Activated T-helper 1 cell treated with anti-CD3 and anti-CD28 coated beads, Interleukin-12 subunit alpha, Interleukin-12 subunit beta, Interleukin-2, Interleukin-4 antibody, amounts not matched to agents 30 ng/mL and 10 ng/mL and 1 ng/mL, durations not matched to agents 14 hours and 24 hours and 36 hours (primary cell): Measurements from ENCODE around the gene R3HDM4. TPM values are rescaled to one million over a fixed set of nuclear protein-coding genes. Genes with fewer than 3 reads are reported as not detected.

ENCODE experiments used
- DNase-seq: peaks from one replicate; pipeline ENCODE4 v3.0.0; 2021; ENCODE audit warnings: low spot score
- H3K27ac Mint-ChIP-seq: one replicate; pipeline ENCODE4 v1.8.0; 2021; ENCODE audit warnings: mild to moderate bottlenecking, mixed read lengths
- H3K27me3 Mint-ChIP-seq: one replicate; pipeline ENCODE4 v1.8.0; 2022; ENCODE audit warnings: mild to moderate bottlenecking, moderate library complexity, mixed read lengths; ENCODE audit not compliant: insufficient read depth
- H3K36me3 Mint-ChIP-seq: one replicate; pipeline ENCODE4 v1.8.0; 2021; ENCODE audit warnings: low read depth, mixed read lengths
- H3K4me1 Mint-ChIP-seq: one replicate; pipeline ENCODE4 v1.8.0; 2021; ENCODE audit warnings: low read depth, mixed read lengths
- H3K4me3 Mint-ChIP-seq: one replicate; pipeline ENCODE4 v1.8.0; 2021; ENCODE audit warnings: mild to moderate bottlenecking, moderate library complexity, mixed read lengths
- H3K9me3 Mint-ChIP-seq: one replicate; pipeline ENCODE4 v1.8.0; 2021; ENCODE audit warnings: mixed read lengths
- intact Hi-C: fragments of 100-400 bp; cut with micrococcal nuclease; formaldehyde crosslinking; loops from one replicate; pipeline ENCODE4 v1.15.1; 2024
- total RNA-seq: library from RNA; stranded (reverse); gene quantifications from 2 replicates; pipeline ENCODE4 v1.2.3, GENCODE V29; 2022

Gene R3HDM4
- total RNA-seq, 1 donor from 2014 or later, result 94.3 TPM

DNA sequence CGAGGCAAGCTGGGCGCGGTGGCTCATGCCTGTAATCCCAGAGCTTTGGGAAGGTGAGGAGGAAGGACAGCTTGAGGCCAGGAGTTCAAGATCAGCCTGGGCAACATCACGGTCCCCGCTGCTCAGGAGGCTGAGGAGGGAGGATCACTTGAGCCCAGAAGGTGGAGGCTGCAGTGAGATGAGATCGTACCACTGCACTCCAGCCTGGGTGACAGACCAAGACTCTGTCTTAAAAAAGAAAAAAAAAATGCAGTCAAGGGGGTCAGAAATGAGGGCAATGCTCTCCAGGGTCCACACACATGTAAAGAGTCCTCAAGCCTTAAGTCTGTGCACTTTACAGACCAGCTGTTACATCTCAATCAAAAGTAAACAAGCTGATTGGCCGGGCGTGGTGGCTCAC lies 8.5 kb downstream of the R3HDM4 start:
- Mint-ChIP-seq H3K9me3 (no peaks in the 10 kb centered on the region), H3K27ac (no peak overlapping the region), H3K4me1 (peaks cover 22% of the 10 kb centered on the region), H3K36me3 (peaks cover 11% of the 10 kb centered on the region), H3K4me3 (no peak overlapping the region), H3K27me3 (no peaks in the 10 kb centered on the region)
- intact Hi-C loops, result no loop called here
- no peak for DNase-seq

DNA sequence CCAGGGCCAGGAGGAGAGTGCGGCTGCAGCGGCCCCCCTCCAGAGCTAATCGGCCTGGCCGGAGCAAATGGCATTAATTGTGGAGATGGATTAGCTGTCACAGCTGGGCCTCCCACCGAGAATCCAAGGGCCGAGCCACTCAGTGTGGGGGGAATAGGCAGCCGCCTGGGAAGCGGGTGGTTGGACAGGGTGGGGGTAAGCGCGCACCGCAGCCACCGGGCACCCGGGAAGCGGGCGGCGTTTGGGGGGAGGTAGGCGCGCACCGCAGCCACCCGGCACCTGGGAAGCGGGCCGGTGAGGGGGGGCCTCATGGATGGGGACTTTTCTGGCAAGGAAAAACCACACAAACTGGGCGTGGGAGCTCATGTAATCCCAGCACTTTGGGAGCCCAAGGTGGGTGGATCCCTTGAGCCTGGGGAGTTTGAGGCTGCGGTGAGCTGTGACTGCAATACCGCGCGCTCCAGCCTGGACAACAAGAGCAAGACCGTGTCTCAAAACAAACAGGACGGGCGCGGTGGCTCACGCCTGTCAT lies 9.7 kb downstream of the R3HDM4 start:
- H3K4me3 Mint-ChIP-seq, result no peak overlapping the region
- no peak overlapping the region for H3K27ac Mint-ChIP-seq
- intact Hi-C loops, result no loop called here
- H3K36me3 Mint-ChIP-seq, result peaks cover 6% of the 10 kb centered on the region
- DNase-seq, result no peak
- no peaks in the 10 kb centered on the region for H3K27me3 Mint-ChIP-seq
- H3K9me3 Mint-ChIP-seq, result no peaks in the 10 kb centered on the region
- peaks cover 10% of the 10 kb centered on the region for H3K4me1 Mint-ChIP-seq

DNA sequence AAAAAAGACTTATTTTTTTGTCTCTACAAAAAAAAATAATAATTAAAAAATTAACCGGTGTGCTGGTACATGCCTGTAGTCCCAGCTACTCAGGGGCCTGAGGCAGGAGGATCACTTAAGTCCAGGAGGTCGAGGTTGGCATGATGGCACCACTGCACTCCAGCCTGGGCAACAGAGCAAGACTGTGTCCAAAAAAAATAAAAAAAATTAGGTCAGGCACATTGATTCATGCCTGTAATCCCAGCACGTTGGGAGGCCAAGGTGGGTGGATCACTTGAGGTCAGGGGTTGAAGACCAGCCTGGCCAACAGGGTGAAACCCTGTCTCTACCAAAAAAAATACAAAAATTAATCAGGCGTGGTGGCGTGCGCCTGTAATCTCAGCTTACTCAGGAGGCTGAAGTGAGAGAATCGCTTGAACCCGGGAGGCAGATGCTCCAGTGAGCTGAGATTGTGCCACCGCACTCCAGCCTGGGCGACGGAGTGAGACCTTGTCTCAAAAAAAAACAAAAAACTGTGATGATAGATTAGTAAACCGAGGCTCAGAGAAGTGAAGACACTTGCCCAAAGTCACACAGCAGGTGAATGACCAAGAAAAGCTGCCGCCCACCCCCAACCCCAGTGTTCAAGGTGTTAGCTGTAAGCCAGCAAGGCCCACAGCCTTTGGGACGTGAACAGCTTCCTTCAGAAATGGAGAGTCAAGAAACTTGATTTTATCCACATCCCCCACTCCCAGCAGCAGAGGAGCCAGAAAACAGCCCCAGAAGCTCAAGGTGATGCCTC lies 10.4 kb downstream of the R3HDM4 start:
- no peaks in the 10 kb centered on the region for H3K9me3 Mint-ChIP-seq
- H3K36me3 Mint-ChIP-seq, result peaks cover 6% of the 10 kb centered on the region
- intact Hi-C loops, result no loop called here
- no peak overlapping the region for H3K27ac Mint-ChIP-seq
- no peak for DNase-seq
- no peaks in the 10 kb centered on the region for H3K27me3 Mint-ChIP-seq
- no peak overlapping the region for H3K4me3 Mint-ChIP-seq
- peaks cover 10% of the 10 kb centered on the region for H3K4me1 Mint-ChIP-seq

DNA sequence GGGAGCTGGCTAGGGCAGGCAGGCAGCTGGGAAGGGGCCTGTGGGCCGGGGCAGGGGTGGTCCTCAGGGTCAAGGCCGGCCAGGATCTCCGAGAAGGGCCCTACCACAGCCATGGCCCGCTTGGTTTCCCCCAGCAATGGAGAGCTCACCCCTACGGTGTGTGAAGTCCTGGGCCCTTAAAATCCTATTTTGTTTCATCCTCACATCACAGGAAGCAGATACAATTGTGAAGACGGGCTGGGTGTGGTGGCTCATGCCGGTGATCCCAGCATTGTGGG lies 11.0 kb downstream of the R3HDM4 start:
- Mint-ChIP-seq H3K27me3 (no peaks in the 10 kb centered on the region), H3K9me3 (no peaks in the 10 kb centered on the region), H3K4me1 (peaks cover 8% of the 10 kb centered on the region), H3K4me3 (no peak overlapping the region), H3K27ac (no peak overlapping the region), H3K36me3 (peaks cover 6% of the 10 kb centered on the region)
- no peak for DNase-seq
- intact Hi-C loops, result no loop called here

DNA sequence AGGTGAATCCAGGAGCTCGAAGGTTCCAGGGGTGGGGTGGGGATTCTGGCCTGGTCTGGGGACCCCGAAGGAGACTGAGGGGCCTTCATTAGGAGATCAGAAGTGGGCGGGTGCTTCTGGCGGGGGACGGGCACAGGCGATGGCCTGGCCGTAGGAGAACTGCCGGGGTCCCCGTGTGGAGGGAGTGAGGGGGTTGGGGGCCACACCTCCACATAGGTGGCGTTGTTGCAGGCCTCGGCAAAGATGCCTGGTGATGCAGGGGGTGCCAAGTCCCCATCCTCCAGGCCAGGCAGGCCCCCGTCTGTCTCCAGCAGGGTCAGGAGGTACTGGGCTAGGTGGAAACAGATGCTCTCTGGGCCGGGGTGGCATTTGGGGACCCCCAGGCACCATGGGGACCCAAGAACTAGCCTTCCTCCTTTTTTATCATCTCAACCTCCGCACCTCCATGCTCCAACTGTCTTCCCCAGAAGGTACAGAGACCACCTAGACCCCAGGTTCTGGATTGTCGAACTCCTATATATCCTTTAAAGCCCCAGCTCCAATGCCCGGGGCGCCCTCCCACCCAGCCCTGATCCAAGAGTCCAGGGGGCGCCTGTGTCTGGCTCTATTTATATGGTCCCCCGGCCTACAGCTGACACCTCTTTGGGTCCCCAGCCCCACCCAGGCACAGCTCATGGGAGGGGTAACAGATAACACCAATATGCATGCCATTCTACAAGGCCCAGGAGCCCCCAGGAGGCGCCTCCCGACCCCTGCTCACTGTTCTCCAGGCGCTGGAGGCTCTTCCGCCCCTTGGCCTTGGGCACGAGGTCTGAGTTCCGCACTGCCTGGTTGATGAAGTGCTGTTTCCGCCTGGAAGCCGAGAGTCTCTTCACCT lies 11.6 kb downstream of the R3HDM4 start:
- Mint-ChIP-seq H3K27ac (no peak overlapping the region), H3K27me3 (no peaks in the 10 kb centered on the region), H3K9me3 (no peaks in the 10 kb centered on the region), H3K36me3 (peaks cover 6% of the 10 kb centered on the region), H3K4me3 (no peak overlapping the region), H3K4me1 (peaks cover 2% of the 10 kb centered on the region)
- no peak for DNase-seq
- intact Hi-C loops, result no loop called here

DNA sequence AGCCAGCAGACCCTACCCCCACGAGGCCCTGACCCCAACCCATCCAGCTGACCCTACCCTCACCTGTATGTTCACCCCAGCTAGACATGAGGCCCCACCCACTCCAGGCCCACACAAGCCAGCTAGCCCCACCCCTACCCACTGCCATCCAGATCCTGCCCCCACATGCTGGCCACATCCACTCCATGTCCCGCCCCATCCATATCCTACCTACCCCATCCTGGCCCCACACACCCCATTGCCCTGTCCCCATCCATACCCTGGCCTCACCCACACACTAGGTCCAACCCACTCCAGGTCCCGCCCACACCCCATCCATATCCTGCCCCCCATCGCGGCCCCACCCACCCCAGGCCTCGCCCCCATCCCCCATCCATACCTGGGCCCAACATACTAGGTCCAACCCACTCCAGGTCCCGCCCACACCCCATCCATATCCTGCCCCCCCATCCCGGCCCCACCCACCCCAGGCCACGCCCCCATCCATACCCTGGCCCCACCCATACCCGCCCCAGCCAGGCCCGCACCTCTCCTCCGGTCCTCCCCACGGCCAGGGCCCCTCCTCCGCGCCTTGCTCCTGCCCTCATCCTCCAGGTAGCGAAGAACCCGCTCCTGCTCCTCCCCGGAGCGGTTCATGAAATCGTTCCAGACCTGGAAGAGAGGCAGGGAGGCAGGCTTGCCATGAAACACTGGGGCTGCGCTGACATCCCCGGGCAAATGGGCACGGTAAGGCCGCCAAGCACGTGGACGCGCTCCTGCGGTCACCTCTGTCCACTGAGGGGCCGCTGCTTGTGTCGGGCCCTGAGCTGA lies 12.5 kb downstream of the R3HDM4 start:
- intact Hi-C loops, result no loop called here
- H3K27me3 Mint-ChIP-seq, result no peaks in the 10 kb centered on the region
- H3K36me3 Mint-ChIP-seq, result peaks cover 10% of the 10 kb centered on the region
- no peak for DNase-seq
- H3K9me3 Mint-ChIP-seq, result no peaks in the 10 kb centered on the region
- no peak overlapping the region for H3K4me3 Mint-ChIP-seq
- H3K27ac Mint-ChIP-seq, result no peak overlapping the region
- no peaks in the 10 kb centered on the region for H3K4me1 Mint-ChIP-seq

DNA sequence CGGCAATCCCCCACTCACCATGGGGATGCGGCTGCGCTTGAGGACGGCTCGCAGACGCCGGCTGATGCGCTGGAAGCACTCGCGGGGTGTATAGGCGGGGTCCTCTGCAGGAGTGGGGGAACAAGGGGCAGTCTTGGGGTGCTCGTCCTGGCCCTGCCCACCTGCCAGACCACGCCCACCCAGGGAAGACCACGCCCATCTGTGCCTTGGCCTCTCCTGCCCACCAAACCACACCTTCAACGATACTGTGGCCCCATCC lies 13.0 kb downstream of the R3HDM4 start:
- no peak overlapping the region for H3K4me3 Mint-ChIP-seq
- H3K27ac Mint-ChIP-seq, result no peak overlapping the region
- no peaks in the 10 kb centered on the region for H3K27me3 Mint-ChIP-seq
- no peaks in the 10 kb centered on the region for H3K9me3 Mint-ChIP-seq
- H3K4me1 Mint-ChIP-seq, result no peaks in the 10 kb centered on the region
- intact Hi-C loops, result no loop called here
- peaks cover 12% of the 10 kb centered on the region for H3K36me3 Mint-ChIP-seq
- DNase-seq, result no peak

DNA sequence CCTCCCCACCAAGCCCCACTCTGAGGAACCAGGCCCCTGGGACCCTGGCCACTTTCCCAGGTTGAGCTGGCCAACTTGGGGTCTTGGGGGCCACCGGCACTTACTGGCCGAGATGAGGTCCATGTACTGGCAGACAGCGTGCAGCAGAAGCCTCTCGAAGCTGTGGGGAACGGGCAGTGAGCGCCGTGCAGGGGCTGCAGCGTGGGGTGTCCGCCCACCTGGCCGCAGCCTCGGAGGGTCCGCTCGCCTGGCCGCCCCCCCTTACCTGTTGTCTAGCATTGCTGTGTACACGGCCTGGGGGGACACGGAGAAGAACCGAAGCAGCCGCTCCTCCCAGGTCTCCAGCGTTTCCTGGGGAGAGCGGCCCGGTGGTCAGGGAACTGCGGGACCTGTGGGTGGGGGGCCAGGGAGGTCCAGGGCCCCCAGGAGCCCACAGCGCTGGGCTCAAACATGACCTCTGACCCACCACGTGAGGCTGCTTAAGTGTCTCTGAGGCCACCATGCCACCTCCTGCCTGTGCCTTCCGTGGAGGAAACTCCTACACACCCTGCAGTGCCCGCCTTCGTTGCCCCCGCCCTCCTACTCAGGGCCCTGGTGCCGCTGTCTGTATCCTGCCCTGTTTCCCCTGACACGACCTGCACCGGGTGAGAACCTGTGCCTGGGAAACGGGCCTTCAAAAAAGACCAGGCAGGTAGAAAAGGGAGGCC lies 13.5 kb downstream of the R3HDM4 start:
- no peaks in the 10 kb centered on the region for H3K4me1 Mint-ChIP-seq
- no peak overlapping the region for H3K4me3 Mint-ChIP-seq
- intact Hi-C loops, result no loop called here

DNA sequence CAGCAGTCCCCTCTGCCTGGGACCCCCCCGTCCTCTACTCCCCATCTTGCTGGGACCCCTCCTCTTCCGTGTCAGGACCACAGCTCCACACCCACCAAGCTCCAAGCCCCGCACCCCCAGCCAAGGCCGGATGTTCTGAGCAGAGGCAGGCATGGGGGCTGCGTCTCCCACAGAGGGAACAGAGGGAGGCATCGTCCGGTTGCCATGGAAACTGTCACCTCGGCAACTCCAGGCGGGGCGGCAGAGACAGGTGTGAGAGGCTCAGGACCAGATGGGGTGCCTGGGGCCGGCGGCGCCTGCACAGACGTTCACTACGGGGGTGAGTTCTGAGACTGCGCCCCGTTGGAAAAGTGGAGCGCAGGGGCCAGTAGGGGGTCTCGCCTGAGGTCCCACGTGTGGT lies 14.4 kb downstream of the R3HDM4 start:
- no peak for DNase-seq
- intact Hi-C loops, result no loop called here
- Mint-ChIP-seq H3K4me3 (no peak overlapping the region), H3K9me3 (no peaks in the 10 kb centered on the region), H3K4me1 (peaks cover under 1% of the 10 kb centered on the region), H3K36me3 (peaks cover 7% of the 10 kb centered on the region), H3K27ac (no peak overlapping the region), H3K27me3 (no peaks in the 10 kb centered on the region)

More for the DNA sequence above, 13.5 kb downstream of the R3HDM4 start:
- Mint-ChIP-seq H3K9me3 (no peaks in the 10 kb centered on the region), H3K27ac (no peak overlapping the region), H3K27me3 (no peaks in the 10 kb centered on the region), H3K36me3 (peaks cover 12% of the 10 kb centered on the region)
- DNase-seq, result no peak

DNA sequence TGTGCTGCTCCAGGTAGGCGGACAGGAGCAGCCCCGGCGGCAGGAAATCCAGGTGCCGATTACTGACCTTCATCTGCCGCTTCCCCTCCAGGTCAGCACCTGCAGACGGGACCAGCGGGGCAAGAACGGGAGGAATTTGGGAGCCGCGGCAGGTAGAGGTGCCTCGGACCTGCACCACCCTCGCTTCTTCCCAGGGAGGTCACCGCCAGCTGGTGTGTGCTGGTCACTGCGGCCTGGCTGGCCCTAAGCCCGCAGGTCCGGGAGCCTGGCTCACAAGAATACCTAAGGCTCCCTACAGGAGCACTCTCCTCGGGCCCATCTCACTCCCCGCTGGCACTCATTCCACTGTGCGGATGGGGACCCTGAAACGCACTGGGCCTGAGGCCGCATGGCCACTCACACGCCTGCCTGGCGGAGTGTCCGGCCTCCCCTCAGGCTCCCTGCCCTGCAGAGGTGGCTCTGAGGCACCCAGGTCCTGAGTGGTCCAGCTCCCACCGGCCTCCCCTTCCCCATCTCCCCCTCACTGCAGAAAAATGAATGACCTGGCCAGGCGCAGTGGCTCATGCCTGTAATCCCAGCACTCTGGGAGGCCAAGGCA lies 15.5 kb downstream of the R3HDM4 start:
- H3K27ac Mint-ChIP-seq, result no peak overlapping the region
- H3K4me1 Mint-ChIP-seq, result peaks cover 8% of the 10 kb centered on the region
- H3K4me3 Mint-ChIP-seq, result no peak overlapping the region
- peaks cover 7% of the 10 kb centered on the region for H3K36me3 Mint-ChIP-seq
- DNase-seq, result no peak
- no peaks in the 10 kb centered on the region for H3K9me3 Mint-ChIP-seq
- H3K27me3 Mint-ChIP-seq, result no peaks in the 10 kb centered on the region
- intact Hi-C loops, result no loop called here

DNA sequence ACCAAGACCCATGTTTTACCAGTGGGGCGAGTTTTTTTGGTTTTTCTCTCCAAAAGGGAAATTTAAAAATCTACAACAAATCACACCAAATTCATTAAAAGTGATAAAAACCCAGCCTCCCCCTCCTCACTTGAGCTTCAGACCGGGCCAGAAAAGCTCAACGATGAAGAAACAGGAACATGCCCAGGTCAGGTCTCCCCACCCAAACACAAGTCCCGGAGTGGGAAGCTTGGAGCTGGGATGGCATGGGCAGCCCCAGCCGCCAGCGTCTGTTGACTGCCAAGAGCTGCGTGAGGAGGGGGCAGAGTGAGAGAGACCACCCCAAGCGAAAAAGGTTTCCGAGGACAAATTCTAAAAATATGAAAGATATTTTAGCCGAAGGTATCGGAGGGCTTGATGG lies 16.0 kb downstream of the R3HDM4 start:
- no peak overlapping the region for H3K4me3 Mint-ChIP-seq
- intact Hi-C loops, result no loop called here
- DNase-seq, result no peak
- H3K4me1 Mint-ChIP-seq, result peaks cover 8% of the 10 kb centered on the region
- H3K36me3 Mint-ChIP-seq, result peaks cover 7% of the 10 kb centered on the region
- H3K27ac Mint-ChIP-seq, result no peak overlapping the region
- no peaks in the 10 kb centered on the region for H3K27me3 Mint-ChIP-seq
- no peaks in the 10 kb centered on the region for H3K9me3 Mint-ChIP-seq

DNA sequence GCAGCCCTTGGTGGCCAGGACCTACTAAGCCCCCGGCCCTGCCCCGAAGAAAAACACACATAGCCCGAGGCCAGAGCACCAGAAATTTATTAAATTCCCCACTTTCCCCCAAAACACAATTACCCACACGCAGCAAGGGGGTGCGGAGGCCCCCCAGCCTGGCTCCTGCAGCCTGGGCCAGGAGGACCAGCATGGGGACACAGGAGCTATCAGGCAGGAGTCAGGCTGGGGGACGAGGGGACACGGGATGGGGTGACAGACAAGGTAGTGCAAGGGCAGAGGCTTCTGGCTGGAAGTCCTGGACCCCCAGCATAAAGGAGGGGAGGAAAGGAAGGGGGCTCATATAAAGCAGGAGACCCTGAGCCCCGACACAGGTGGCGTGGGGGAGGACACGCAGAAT lies 16.6 kb downstream of the R3HDM4 start:
- H3K27me3 Mint-ChIP-seq, result no peaks in the 10 kb centered on the region
- peaks cover 7% of the 10 kb centered on the region for H3K36me3 Mint-ChIP-seq
- no peak overlapping the region for H3K27ac Mint-ChIP-seq

More for the DNA sequence above, 16.6 kb downstream of the R3HDM4 start:
- DNase-seq, result no peak
- Mint-ChIP-seq H3K4me1 (peaks cover 8% of the 10 kb centered on the region), H3K9me3 (no peaks in the 10 kb centered on the region), H3K4me3 (no peak overlapping the region)
- intact Hi-C loops, result no loop called here
